GM18873 (cell line): ENCODE measurements around the gene ZSCAN5A.
"Not testable (repeated sequence)": the region's sequence is repeated elsewhere in the genome, so short reads cannot be mapped to it uniquely, and the experiment has no call there.

ENCODE experiments used
- ATAC-seq: cut with Tn5 transposase; IDR thresholded peaks from one replicate; pipeline ENCODE4 v1.9.1; 2021; ENCODE audit warnings: mild to moderate bottlenecking, moderate library complexity, moderate number of reproducible peaks; ENCODE audit not compliant: unreplicated experiment, low FRiP score

ZSCAN5A gene

DNA sequence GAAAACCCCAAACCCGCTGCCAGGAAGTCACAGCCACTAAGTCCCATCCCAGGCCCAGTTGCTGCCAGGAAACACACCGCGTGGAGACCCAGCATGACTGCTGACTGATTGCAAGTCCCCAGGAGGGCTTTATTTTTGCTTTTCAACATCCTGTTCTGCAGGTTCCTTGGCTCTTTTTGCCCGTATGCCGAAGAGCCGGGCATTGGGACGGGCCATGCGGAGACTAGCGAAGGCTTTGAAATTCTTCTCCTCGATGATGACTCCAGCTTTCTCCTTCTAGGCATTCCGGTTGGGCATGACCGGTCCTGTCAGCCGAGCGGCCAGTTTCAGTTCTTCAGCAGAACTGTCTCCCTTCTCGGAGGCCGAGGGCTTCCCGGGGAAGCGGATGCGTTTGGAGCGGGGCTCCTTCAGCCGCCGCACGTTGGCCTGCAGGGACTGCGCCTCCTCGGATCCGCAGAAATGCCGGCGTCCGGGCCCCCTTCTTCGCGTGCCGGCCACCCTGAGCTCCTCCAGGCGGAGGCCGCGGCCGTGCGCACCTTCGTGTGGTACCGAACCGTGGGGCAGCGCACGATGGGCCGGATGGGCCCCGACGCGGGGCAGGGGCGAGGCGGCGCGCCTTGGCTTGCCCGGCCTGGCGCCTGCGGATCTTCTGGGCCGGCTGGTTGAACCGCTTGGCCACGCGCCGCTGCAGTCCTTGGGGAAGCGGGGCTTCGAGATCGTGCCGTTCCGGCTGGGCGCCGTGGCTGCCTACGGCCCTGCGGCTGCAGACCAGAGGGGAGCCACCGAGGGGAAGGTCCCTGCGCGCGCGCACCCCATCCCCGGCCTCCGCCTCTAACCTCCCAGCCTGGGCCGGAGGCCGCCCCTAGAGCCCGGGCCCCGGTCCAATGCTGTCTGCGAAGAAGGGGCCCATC lies 97.3 kb downstream of the ZSCAN5A start:
- ATAC-seq: no peak

GRCh38 chr19:56211718-56212117 lies 102.9 kb downstream of the ZSCAN5A start:
- ATAC-seq: no peak

DNA sequence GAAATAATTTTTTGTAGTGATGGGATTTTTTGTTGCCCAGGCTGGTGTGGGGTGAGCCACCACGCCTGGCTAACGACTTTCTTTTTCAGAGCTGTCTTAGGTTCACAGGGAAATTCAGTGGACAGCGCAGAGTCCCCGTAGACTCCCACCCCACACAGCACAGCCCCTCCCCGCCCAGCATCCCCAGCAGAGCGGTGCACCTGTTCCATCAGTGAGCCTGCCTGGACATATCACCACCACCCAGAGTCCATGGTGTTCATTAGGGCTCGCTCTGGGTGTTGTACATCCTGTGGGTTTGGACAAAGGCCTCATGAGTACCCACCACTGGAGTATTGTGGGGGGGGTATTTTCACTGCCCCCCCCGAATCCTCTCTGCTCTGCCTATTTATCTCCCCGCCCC lies 104.6 kb downstream of the ZSCAN5A start:
- not testable (repeated sequence) for ATAC-seq

DNA sequence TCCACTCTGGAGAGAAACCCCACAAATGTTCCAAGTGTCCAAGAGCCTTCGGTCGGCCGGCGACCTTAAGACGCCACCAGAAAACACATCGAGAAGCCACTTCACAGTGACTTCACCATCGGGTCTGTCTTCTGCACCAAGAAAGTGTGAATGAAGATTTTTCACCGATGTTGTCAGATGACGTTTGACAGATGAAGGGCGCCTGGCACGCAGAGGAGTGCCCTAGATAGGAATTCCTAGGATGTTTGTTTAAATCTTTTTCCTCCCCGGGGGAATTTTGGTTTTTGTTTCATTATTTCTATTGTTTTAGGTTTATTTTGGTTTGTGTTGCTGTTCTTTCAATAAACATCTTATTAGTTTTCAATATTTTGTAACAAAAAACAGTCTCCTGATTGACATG lies 105.5 kb downstream of the ZSCAN5A start:
- no peak for ATAC-seq

DNA sequence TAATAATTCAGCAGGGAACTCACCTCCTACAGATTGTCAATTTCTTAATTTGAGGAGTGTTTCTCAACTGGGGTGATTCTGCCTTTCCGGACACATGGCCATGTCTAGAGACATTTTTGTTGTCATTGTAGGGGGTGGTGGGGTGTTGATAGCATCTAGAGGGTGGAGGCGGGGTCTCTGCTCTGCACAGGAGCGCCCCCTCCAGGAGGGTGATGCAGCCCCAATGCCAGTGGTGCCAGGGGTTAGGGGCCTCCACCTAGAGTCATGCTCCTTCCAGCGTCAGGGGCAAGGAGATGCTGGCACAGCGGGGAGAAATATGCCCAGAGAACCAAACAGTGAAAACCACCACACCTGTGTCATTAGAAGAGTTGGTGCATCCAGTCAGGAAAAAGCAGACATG lies 107.1 kb downstream of the ZSCAN5A start:
- ATAC-seq: not testable (repeated sequence)

DNA sequence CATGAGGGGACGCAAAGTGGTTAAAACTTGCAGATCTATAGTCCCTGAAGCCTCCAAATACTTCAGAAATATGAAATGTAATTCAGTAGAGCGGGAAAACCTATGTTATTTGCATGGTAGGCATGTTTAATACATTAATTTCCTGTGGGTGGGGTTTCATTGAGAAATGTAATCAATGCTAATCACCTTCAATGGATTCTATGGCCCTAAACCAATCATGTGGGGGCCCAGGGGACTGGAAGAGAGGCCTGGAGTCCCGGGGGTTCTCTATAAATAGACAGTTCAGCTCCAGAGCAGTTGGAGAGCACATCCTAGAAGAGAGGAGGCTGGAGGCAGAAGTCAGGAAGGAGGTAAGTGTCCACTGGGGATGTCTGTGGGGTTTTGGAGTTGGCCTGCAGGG lies 112.7 kb downstream of the ZSCAN5A start, which contains the start of gene ZSCAN5C:
Gene ZSCAN5C, plus strand, starts transcription at position 301 of the 400 bp plus-strand sequence. CDS start 3,641 bp downstream, outside the sequence.
- no peak for ATAC-seq

DNA sequence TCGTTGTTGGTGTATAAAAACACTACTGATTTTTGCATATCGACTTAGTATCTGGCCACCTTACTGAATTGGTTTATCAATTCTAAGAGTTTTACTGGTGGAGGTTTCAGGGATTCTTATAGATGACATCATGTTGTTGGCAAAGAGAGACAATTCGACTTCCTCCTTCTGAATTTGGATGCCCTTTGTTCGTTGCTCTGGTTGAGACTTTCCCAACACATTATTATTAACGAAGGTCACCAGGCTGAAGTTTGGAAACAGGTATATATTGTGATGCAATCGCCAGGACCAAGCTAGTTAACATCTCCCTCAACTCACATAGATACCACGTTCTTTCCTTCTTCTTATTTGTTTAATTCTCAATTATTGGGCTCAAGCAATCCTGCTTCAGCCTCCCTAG lies 115.0 kb downstream of the ZSCAN5A start:
- ATAC-seq: no peak

- ATAC-seq: not testable (repeated sequence)
These were observed 117.0 kb downstream of the ZSCAN5A start, which contains the start of gene ZSCAN5B for GRCh38 chr19:56197646-56198045. ZSCAN5B (minus strand) TSS chr19:56197783; CDS start chr19:56193052, 4,731 bp downstream.

GRCh38 chr19:56193981-56194640 lies 120.5 kb downstream of the ZSCAN5A start:
- ATAC-seq: no peak

DNA sequence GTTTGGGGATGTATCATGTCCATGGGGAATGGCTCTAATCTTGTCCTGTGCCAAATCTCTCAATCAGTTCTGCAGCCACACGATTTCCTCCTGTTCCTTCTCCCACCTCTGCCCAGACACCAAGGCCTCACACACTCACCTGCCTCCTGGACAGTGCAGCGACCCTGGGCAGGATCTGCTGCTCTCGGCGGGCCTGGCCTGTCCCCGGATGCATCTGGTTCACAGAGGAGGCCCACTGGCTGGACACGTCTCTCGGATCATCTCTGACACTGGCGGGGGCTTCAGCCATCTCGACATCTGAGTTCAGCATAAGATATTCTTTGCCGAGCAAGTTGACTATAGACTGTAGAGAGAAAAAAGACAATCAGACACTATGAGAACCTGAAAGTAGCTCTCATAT lies 122.9 kb downstream of the ZSCAN5A start:
- ATAC-seq: no peak

- ATAC-seq: no peak
These were observed 123.5 kb downstream of the ZSCAN5A start for GRCh38 chr19:56191115-56191514.

DNA sequence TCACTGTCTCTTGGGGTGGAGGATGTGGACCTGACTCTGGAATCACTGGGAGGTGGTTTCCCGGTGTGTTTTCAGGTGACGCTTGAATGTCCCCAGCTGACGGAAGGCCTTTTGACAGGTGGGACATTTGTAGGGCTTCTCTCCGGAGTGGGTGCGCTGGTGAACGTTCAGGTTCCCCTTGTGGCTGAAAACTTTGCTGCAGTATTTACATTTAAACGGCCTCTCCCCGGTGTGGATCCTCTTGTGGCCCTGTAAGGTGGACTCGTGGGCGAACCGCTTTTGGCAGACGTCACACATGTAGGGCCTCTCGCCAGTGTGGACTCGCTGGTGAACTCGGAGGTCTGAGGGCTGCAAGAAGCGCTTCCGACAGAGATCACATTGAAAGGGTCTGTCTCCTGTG lies 124.9 kb downstream of the ZSCAN5A start:
- ATAC-seq: no peak

DNA sequence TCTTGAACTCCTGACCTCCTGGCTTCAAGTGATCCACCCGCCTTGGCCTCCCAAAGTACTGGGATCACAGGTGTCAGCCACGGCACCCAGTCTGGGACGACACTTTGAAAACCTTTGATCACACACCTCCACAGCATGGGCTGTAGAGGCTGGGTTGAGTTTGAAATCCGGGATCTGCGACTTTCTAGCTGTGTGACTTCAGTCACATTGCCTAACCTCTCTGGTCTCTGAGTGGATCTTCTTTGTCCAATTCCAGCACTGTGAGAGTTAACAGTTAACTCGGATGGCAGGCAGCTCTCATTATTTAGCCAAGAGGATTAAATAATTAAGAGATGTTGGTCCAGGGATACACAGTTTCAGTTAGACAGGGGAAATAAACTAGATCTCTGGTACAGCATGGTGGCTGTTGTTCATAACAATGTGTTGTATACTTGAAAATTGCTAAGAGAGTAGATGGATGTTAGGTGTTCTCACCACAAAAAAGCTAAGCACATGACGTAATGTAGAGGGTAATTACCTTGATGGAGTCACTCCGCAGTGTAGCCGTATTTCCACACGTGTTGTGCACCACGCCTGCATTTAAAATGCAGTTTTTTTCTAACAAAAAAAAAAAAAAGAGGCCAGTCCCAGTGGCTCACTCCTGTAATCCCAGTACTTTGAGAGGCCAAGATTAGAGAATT lies 136.9 kb downstream of the ZSCAN5A start:
- ATAC-seq: no peak

GRCh38 chr19:56176881-56177280 lies 137.8 kb downstream of the ZSCAN5A start:
- ATAC-seq: no peak

- ATAC-seq: not testable (repeated sequence)
These were observed 138.3 kb downstream of the ZSCAN5A start for GRCh38 chr19:56176310-56176709.

DNA sequence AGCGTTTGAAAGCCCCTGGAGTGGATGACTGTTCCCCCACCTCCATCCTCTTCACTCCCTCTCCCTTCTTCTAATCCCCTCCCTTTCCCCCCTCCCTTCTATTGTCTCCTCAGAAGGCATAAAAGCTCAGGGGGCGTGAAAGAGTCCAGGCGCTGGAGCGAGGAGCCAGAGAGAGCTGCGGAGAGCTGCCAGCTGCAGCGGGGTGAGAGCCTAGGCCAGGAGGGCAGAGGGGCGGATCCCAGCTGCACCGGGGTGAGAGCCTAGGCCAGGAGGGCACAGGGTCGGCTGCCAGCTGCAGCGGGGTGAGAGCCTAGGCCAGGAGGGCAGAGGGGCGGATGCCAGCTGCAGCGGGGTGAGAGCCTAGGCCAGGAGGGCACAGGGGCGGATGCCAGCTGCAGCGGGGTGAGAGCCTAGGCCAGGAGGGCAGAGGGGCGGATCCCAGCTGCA lies 138.8 kb downstream of the ZSCAN5A start, which contains the start of gene GALP:
Gene GALP, plus strand, starts transcription at position 148 of the 447 bp plus-strand sequence. CDS start 1,101 bp downstream, outside the sequence.
- not testable (repeated sequence) for ATAC-seq

DNA sequence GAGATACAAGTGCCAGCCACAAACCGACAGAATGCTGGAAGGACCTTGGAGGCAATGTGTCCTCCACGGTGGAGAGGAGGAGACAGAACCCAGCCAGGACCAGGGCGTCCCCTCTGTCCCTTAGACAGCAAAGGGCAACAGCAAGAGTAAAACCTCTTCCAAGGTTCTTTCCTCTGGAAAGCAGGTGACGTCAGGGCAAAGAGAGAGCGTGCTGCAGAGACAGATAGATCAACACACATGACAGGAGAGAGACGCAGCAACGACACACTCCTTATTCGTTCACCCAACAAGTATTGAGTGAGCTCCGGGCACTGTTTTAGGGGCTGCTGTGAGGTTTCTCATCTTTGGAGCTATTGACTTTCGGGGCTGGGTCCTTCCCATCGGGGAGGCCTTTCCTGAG lies 140.1 kb downstream of the ZSCAN5A start:
- no peak for ATAC-seq

DNA sequence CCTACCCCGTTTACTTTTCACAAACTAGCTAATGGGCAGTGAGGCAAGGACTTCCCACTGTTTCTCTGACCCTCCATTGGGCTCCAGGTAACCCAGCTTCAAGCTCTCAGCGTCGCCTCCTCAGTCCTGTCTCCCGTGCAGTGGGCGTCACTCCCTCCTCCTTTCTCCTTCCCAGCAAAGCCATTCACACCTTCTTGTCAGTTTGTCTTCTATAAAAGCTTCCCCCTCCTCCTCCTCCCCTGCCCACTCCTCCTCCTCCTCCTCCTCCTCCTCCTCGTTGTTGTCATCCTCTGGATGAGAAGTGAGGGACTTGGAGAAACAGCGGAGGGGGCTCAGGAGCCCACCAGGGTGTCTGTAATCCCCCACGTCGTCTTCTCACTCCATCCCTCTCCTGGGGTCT lies 140.6 kb downstream of the ZSCAN5A start:
- ATAC-seq: no peak
